Esophagus squamous epithelium (tissue), 5 donors: ENCODE data around the gene DGCR6. TPM values are rescaled to one million over a fixed set of nuclear protein-coding genes. Genes with fewer than 3 reads are reported as not detected.
"Not testable (repeated sequence)": the region's sequence is repeated elsewhere in the genome, so short reads cannot be mapped to it uniquely, and the experiment has no call there.

Experiments used
- DNase-seq: peaks from one replicate; lab custom pipeline; 2025; lab: John Stamatoyannopoulos, UW
- H3K27ac ChIP-seq, 4 donors: fragments of 200-600 bp; sonication (generic); one replicate each; pipeline ENCODE4 v1.5.1; 2016 to 2019; ENCODE audit warnings: mild to moderate bottlenecking in 1 of 4
- H3K27me3 ChIP-seq, 4 donors: fragments of 200-600 bp; sonication (generic); 1 replicate in 3 of 4; 2 replicates in 1 of 4; pipeline versions ENCODE4 v1.5.1 to v1.6.0; 2017 to 2021; ENCODE audit warnings: antibody characterized with exemption in 1 of 4
- H3K36me3 ChIP-seq, 3 donors: fragments of 200-600 bp; sonication (generic); one replicate each; pipeline ENCODE4 v1.5.1; 2016 to 2019
- H3K4me1 ChIP-seq, 3 donors: fragments of 200-600 bp; sonication (generic); one replicate each; pipeline ENCODE4 v1.5.1; 2017 to 2019
- H3K4me3 ChIP-seq, 4 donors: fragments of 200-600 bp; sonication (generic); 1 replicate in 3 of 4; 2 replicates in 1 of 4; pipeline ENCODE4 v1.5.1; 2016 to 2019; ENCODE audit warnings: mild to moderate bottlenecking in 2 of 4, moderate library complexity in 1 of 4
- H3K9me3 ChIP-seq, 3 donors: fragments of 200-600 bp; sonication (generic); one replicate each; pipeline ENCODE4 v1.5.1; 2016 to 2019
- CTCF ChIP-seq, 6 experiments: fragments of 450-650 bp in 4 of 6; fragments of 200-600 bp in 2 of 6; sonication (generic) in 2 of 6; IDR thresholded peaks; one replicate each; pipeline ENCODE4 v1.5.1; 2016 to 2019; ENCODE audit warnings: antibody characterized with exemption in 6 of 6, mild to moderate bottlenecking in 4 of 6, moderate library complexity in 4 of 6
- POLR2A ChIP-seq, 4 donors: fragments of 450-650 bp; IDR thresholded peaks; one replicate each; pipeline ENCODE4 v1.6.1; 2017; ENCODE audit warnings: antibody characterized with exemption in 4 of 4, mild to moderate bottlenecking in 4 of 4, moderate library complexity in 3 of 4
- WGBS, 2 donors: methylation state at CpG; one replicate each; pipeline ENCODE4 v1.1.5; 2018; 5-methylcytosine and 5-hydroxymethylcytosine counted together
- intact Hi-C: fragments of 100-400 bp; cut with DNase I; formaldehyde crosslinking; loops from one replicate; pipeline ENCODE4 v1.15.0; 2022
- total RNA-seq, 4 donors: library from RNA; depleted of rRNA; stranded (reverse); fragments of >200 nt; gene quantifications; one replicate each; pipeline ENCODE4 v1.1.0, GENCODE V29; 2016
- donor health status: DM: yes; HTN: yes; CAD: no.

The DGCR6 gene
- total RNA-seq = 1 to 10 TPM in 2 of 4 donors, under 1 TPM in 2; 0.67 to 3.1 (median 0.96) TPM

GRCh38 chr22:18905540-18906409 lies at the start of gene DGCR6:
Gene DGCR6 (plus strand): TSS chr22:18906320. CDS start chr22:18906375, 55 bp downstream.
- H3K4me3 ChIP-seq = no peak within 1 kb of the TSS
- H3K27ac ChIP-seq = no peak within 1 kb of the TSS
- no peak for TF ChIP-seq POLR2A (IDR thresholded peaks at IDR 0.05)
- intact Hi-C loops = no loop called here
- H3K4me1 ChIP-seq = no peaks in the 10 kb centered on the region
- H3K9me3 ChIP-seq = no peaks in the 10 kb centered on the region
- no peak for DNase-seq
- no CpG with 5 or more reads among the region's 77 CpGs for WGBS, 2 donors
- no peaks in the 10 kb centered on the region for H3K27me3 ChIP-seq
- H3K36me3 ChIP-seq = no peaks in the 10 kb centered on the region

- H3K4me1 ChIP-seq, H3K4me3 ChIP-seq, intact Hi-C loops, DNase-seq, H3K27me3 ChIP-seq, H3K27ac ChIP-seq, H3K9me3 ChIP-seq, H3K36me3 ChIP-seq: not testable (repeated sequence)
- WGBS, 2 donors = 13% methylated on average over 1 of the region's 7 CpGs; no CpG with 5 or more reads in 1 of the 2 donors
These were observed 46.8 kb upstream of the DGCR6 start for GRCh38 chr22:18859314-18859713.

GRCh38 chr22:18881260-18881659 lies 24.9 kb upstream of the DGCR6 start:
- H3K27ac ChIP-seq, H3K4me3 ChIP-seq, H3K4me1 ChIP-seq, H3K27me3 ChIP-seq, DNase-seq, intact Hi-C loops, H3K36me3 ChIP-seq, H3K9me3 ChIP-seq: not testable (repeated sequence)
- 9 to 14% methylated on average over 3 of the region's 3 CpGs for WGBS, 2 donors

GRCh38 chr22:18884465-18884864 lies 21.7 kb upstream of the DGCR6 start:
- DNase-seq, intact Hi-C loops, H3K36me3 ChIP-seq, H3K27me3 ChIP-seq, H3K4me3 ChIP-seq, H3K27ac ChIP-seq, H3K4me1 ChIP-seq, H3K9me3 ChIP-seq: not testable (repeated sequence)
- 50 to 88% methylated on average over 1 to 4 of the region's 4 CpGs for WGBS, 2 donors

GRCh38 chr22:18888115-18888514 lies 18.0 kb upstream of the DGCR6 start:
- no peak for TF ChIP-seq CTCF (IDR thresholded peaks at IDR 0.05)
- no peak for TF ChIP-seq POLR2A (IDR thresholded peaks at IDR 0.05)
- no CpG with 5 or more reads among the region's 8 CpGs for WGBS, 2 donors
- Histone ChIP-seq H3K9me3 (no peaks in the 10 kb centered on the region), H3K27ac (no peak overlapping the region), H3K27me3 (no peaks in the 10 kb centered on the region), H3K4me1 (no peaks in the 10 kb centered on the region), H3K4me3 (no peak overlapping the region), H3K36me3 (no peaks in the 10 kb centered on the region)
- DNase-seq = no peak
- intact Hi-C loops = no loop called here

- H3K27me3 ChIP-seq, H3K9me3 ChIP-seq, H3K27ac ChIP-seq, H3K4me1 ChIP-seq, H3K4me3 ChIP-seq, H3K36me3 ChIP-seq, DNase-seq, intact Hi-C loops: not testable (repeated sequence)
- no CpG with 5 or more reads among the region's 5 CpGs for WGBS, 2 donors
These were observed 15.5 kb upstream of the DGCR6 start for GRCh38 chr22:18890510-18891192.

- H3K27me3 ChIP-seq, intact Hi-C loops, H3K27ac ChIP-seq, H3K9me3 ChIP-seq, H3K4me3 ChIP-seq, H3K36me3 ChIP-seq, DNase-seq, H3K4me1 ChIP-seq: not testable (repeated sequence)
- no CpG with 5 or more reads among the region's 4 CpGs for WGBS, 2 donors
These were observed 12.3 kb upstream of the DGCR6 start for GRCh38 chr22:18893775-18894174.

GRCh38 chr22:18896037-18896657 lies 10.0 kb upstream of the DGCR6 start:
- H3K4me1 ChIP-seq, H3K27ac ChIP-seq, H3K27me3 ChIP-seq, H3K9me3 ChIP-seq, H3K36me3 ChIP-seq, H3K4me3 ChIP-seq, intact Hi-C loops, DNase-seq: not testable (repeated sequence)
- WGBS, 2 donors = 100% methylated on average over 5 of the region's 7 CpGs; no CpG with 5 or more reads in 1 of the 2 donors

GRCh38 chr22:18906410-18906745 lies 258 bp downstream of the DGCR6 start:
- no CpG with 5 or more reads among the region's 36 CpGs for WGBS, 2 donors
- H3K27me3 ChIP-seq, H3K4me3 ChIP-seq, DNase-seq, intact Hi-C loops, H3K4me1 ChIP-seq, H3K27ac ChIP-seq, H3K36me3 ChIP-seq, H3K9me3 ChIP-seq: not testable (repeated sequence)
